GM12801 (cell line): ENCODE measurements around the gene HMGN2.

Experiments used
- CTCF ChIP-seq: IDR thresholded peaks from one replicate; pipeline ENCODE4 v1.5.1; 2011; ENCODE audit warnings: control low read depth; ENCODE audit not compliant: insufficient read length; ENCODE audit errors: extremely low read depth

Gene HMGN2

DNA sequence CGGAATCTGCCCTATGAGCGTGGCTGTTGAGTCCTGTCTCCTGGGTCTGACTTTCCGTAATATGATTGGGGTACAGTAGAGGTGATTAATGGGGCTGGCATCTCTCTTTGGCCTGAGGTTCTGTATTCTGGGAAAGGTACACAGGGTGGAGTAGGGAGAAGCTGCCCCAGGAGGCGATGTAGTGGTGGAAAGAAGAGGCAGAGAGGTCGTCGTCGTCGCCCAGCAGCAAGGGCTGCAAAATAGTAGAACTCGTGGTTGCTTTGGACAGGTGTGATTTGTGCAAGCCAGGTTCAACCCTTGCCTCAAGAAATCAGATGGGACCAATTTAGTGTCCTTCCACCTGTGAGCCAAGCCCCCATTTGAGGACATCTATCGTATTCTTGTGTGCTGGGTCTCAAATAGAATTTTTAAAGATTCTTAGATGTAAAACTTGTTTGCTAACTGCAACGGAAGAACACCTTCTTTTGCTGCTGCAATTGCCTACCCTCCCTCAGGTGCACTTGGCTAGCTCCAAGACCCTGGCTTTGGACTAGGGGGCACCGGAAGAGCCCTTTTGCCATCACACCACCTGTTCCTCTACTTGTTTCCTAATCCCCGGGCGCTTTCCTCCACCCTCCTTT lies 1.3 kb upstream of the HMGN2 start:
- TF ChIP-seq CTCF: no peak

DNA sequence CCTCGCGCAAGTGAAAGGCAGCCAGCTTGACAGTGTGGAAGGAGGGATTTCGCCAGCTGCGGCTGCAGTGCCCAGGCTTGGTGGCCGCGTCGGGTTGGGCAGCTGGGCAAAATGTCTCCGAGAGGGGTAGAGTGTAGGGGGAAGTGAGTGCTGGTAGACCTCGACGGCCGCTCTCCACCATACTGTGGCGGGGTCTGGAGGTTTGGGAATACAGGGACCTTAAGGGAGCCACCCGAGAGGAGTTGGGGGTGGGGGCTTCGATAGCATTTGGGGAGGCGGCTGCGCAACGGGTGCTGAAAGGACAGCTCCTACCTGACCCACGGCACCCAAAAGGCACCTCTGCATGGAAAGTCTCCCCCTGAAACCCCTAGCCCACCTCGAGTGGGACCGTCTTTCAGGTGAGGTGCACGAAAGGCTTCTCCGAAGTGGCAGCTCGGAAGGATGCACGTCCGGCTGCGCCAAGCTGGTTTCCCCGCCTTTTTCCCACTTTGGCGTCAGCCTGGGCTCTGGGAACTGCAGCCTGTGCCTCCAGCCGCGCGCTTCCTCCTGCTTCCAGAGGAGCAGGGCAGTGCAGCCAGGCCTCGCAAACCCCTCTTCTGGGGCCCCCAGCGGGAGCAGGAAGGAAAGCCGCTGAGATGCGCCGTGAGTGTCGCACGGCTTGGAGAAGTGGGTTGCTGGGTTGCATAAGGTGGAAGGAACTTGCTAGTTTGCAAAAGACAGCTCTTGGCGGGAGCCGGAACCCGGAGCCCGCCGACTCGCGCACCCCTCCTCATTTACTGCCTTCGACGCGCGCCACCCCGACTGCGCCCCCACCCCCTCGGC lies 531 bp upstream of the HMGN2 start:
- no peak for TF ChIP-seq CTCF

DNA sequence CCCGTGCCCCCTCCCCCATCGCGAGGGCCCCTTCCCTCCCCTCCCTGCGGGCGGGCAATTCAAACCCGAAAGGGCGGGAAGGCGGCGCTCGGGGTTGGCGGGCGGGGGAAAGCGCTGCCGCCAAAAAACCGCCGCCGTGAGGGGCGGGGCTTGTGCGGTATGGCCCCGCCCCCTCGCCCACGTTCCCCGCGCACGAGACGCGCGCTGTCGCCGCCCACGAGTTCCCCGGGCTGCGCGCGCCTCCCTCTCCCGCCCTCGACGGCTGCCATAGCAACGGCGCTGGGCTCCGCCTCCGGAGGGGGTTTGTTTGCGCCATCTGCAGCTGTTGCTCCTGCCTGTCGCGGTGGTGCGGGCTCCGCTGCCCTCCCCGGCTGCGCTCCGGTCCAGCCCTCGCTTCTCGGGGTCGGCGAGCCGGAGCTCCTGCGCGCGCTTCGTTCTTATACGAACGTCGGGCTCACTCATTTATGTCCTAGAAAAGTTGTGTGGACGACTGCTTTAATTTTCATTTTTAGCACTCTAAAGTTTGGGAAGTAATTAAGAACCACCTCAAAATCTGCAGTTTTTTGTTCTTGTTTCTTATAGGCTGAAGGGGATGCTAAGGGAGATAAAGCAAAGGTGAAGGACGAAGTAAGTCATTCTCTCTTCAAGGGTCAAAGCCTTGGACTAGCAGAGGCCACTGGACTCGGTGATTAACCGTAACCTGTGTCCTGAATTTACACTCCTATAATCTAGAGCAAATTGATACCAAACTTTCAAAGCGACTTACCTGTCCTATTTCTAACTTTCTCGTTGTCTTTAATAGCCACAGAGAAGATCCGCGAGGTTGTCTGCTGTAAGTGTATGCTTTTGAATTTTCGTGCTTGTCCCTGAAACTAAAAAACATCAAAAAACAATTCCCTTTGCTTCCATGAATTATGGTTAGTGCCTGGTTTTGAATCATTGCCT lies 933 bp downstream of the HMGN2 start:
- no peak for TF ChIP-seq CTCF

DNA sequence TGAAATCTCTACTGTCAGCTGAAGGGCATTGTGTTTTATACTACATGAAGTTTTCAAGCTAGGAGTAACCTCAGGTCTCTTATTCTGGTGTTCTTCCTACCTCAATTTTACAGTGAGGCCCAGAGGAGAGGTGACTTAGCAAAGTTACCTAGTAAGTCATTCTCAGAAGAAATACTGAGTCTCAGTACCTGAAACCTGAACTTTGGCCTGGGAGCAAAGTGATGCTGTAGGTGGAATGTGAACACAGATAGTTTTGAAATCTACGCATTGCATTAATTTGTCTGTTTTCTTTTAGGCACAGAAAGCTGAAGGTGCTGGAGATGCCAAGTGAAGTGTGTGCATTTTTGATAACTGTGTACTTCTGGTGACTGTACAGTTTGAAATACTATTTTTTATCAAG lies 2.6 kb downstream of the HMGN2 start:
- no peak for TF ChIP-seq CTCF

- TF ChIP-seq CTCF: no peak
Measured at GRCh38 chr1:26475989-26476388, 3.7 kb downstream of the HMGN2 start.

DNA sequence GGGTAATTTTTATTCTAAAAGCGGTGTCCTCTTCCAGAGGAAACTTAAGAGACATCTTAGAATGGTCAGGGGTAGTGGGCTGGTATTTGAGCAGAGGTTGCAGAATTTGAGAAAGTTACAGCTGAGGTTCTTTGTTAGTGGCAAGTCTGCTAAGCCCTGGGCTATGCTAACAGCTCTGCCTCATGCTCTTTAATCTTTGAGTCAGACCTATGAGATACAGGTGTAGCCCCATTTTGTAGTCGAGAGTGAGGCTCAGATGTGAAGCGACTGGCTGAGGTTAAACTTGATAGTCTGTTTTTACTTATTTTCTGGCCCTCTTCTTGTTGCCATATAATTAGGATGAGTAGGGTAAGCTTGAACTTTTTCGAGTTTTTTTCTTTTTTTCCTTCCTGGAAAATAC lies 4.7 kb downstream of the HMGN2 start:
- TF ChIP-seq CTCF: no peak
